HepG2 (cell line): ENCODE data around the gene MEA1. TPM values are rescaled to one million over a fixed set of nuclear protein-coding genes. Genes with fewer than 3 reads are reported as not detected.

Source experiments
- ASH2L ChIP-seq: fragments of 300-600, 200-600 bp; sonication (generic); IDR thresholded peaks from 2 replicates; pipeline ENCODE4 v1.7.0; 2017; ENCODE audit warnings: low read depth, mild to moderate bottlenecking, moderate library complexity, mixed read lengths, low read length; ENCODE audit not compliant: insufficient read length
- ELF4 ChIP-seq: sonication (generic); formaldehyde crosslinking; IDR thresholded peaks from 2 replicates; pipeline ENCODE4 v1.5.0; 2020; ENCODE audit warnings: missing genetic modification reagents, mild to moderate bottlenecking, moderate library complexity, borderline replicate concordance
- HNF4G ChIP-seq, 2 experiments: sonication (generic) in 1 of 2; formaldehyde crosslinking in 1 of 2; IDR thresholded peaks; 2 replicates each; pipeline versions ENCODE4 v1.4.0 to v1.6.1; 2011 to 2020; ENCODE audit warnings: borderline replicate concordance in 2 of 2, low read depth in 2 of 2, mild to moderate bottlenecking in 2 of 2, low read length in 1 of 2, missing genetic modification reagents in 1 of 2, moderate library complexity in 1 of 2
- NFKB2 ChIP-seq: sonication (generic); formaldehyde crosslinking; IDR thresholded peaks from 2 replicates; pipeline ENCODE4 v1.4.0; 2020; ENCODE audit warnings: missing genetic modification reagents, borderline replicate concordance
- RBM39 ChIP-seq: fragments of 200-400 bp; formaldehyde crosslinking; IDR thresholded peaks from one replicate; pipeline ENCODE4 v1.6.1; 2018; ENCODE audit warnings: antibody characterized with exemption, mild to moderate bottlenecking, low read depth, low read length; ENCODE audit not compliant: poor library complexity, severe bottlenecking
- SAFB2 ChIP-seq: sonication (generic); formaldehyde crosslinking; IDR thresholded peaks from 2 replicates; pipeline ENCODE4 v1.5.1; 2020; ENCODE audit warnings: missing genetic modification reagents, low read depth, mild to moderate bottlenecking, borderline replicate concordance
- SOX13 ChIP-seq, 3 experiments: fragments of 450-650 bp in 1 of 3; sonication (generic) in 1 of 3; formaldehyde crosslinking in 1 of 3; IDR thresholded peaks in 2 of 3; conservative IDR thresholded peaks in 1 of 3; 2 replicates each; pipeline versions ENCODE4 v1.5.0 to v1.6.1; 2016 to 2020; ENCODE audit warnings: antibody characterized with exemption in 1 of 3, mild to moderate bottlenecking in 1 of 3, missing compliant biosample characterization in 1 of 3, missing genetic modification reagents in 1 of 3, moderate library complexity in 1 of 3
- SOX6 ChIP-seq, 2 experiments: fragments of 450-650 bp in 1 of 2; sonication (generic) in 1 of 2; formaldehyde crosslinking in 1 of 2; IDR thresholded peaks; 2 replicates each; pipeline versions ENCODE4 v1.4.0 to v1.6.1; 2017 to 2020; ENCODE audit warnings: antibody characterized with exemption in 1 of 2, mild to moderate bottlenecking in 1 of 2, missing genetic modification reagents in 1 of 2
- YEATS2 ChIP-seq: sonication (generic); formaldehyde crosslinking; IDR thresholded peaks from 2 replicates; pipeline ENCODE4 v1.4.0; 2020; ENCODE audit warnings: missing genetic modification reagents, borderline replicate concordance
- ZNF230 ChIP-seq: sonication (generic); formaldehyde crosslinking; IDR thresholded peaks from 2 replicates; pipeline ENCODE4 v1.4.0; 2020; ENCODE audit warnings: mild to moderate bottlenecking, missing genetic modification reagents
- ZNF30 ChIP-seq: sonication (generic); formaldehyde crosslinking; IDR thresholded peaks from 2 replicates; pipeline ENCODE4 v1.5.0; 2020; ENCODE audit warnings: mild to moderate bottlenecking, missing genetic modification reagents
- ZNF318 ChIP-seq: sonication (generic); formaldehyde crosslinking; IDR thresholded peaks from 2 replicates; pipeline ENCODE4 v1.4.0; 2020; ENCODE audit warnings: mild to moderate bottlenecking, missing genetic modification reagents
- ZNF512B ChIP-seq: sonication (generic); formaldehyde crosslinking; IDR thresholded peaks from 2 replicates; pipeline ENCODE4 v1.5.1; 2020; ENCODE audit warnings: missing genetic modification reagents, mild to moderate bottlenecking, borderline replicate concordance
- ZNF660 ChIP-seq: sonication (generic); formaldehyde crosslinking; IDR thresholded peaks from 2 replicates; pipeline ENCODE4 v1.5.1; 2020; ENCODE audit warnings: mild to moderate bottlenecking, low read depth, missing genetic modification reagents, borderline replicate concordance
- ZNF782 ChIP-seq: sonication (generic); formaldehyde crosslinking; IDR thresholded peaks from 2 replicates; pipeline ENCODE4 v1.4.0; 2020; ENCODE audit warnings: missing genetic modification reagents, mild to moderate bottlenecking, borderline replicate concordance
- polyA plus RNA-seq, 8 experiments: library from polyadenylated mRNA; depleted of rRNA in 3 of 8; stranded (reverse) in 7 of 8; unstranded in 1 of 8; fragments of >200 nt; fragmentation: Illumina TruSeq in 4 of 8; extraction: Trizol in 4 of 8; gene quantifications; 2 replicates each; pipeline versions ENCODE4 v1.2.1 to v1.2.3, GENCODE V29; 2011 to 2016; ENCODE audit warnings: low read depth in 4 of 8, missing spikeins in 1 of 8, mixed read lengths in 1 of 8; ENCODE audit not compliant: insufficient read depth in 1 of 8
- total RNA-seq, 5 experiments: library from RNA; depleted of rRNA; stranded (reverse); fragments of >200 nt; fragmentation: Illumina TruSeq; extraction: Trizol; gene quantifications; 2 replicates each; pipeline ENCODE4 v1.2.3, GENCODE V29; 2016; ENCODE audit warnings: low read depth in 1 of 5

MEA1 gene
- total and polyA plus RNA-seq, 2 of the 13 experiments (the other 11 are each of a cell fraction or from before 2014, with no cell fraction given), result 75.6 to 86.2 TPM

GRCh38 chr6:43021270-43022047 is 7.7 kb upstream of the MEA1 start, which contains the start of gene RRP36 (continued):
- no peak for TF ChIP-seq ZNF660
- no peak; the same call in 1 of the 2 replicates for TF ChIP-seq ZNF782 (CRISPR knock-in tag)
- peak; percentile 61; the same call in 1 of the 2 replicates for TF ChIP-seq ZNF230
- TF ChIP-seq NFKB2 (CRISPR knock-in tag), result peak; percentile 50; the same call in 1 of the 2 replicates
- TF ChIP-seq ASH2L, result peak; percentile 44
- TF ChIP-seq ZNF30 (CRISPR knock-in tag), result no peak
- TF ChIP-seq YEATS2 (CRISPR knock-in tag), result peak; percentile 79
- TF ChIP-seq ELF4 (CRISPR knock-in tag), result no peak
- no peak; the same call in 1 of the 2 replicates for TF ChIP-seq HNF4G (IDR thresholded peaks at IDR 0.05; ENCODE audit: borderline replicate concordance, low read depth, low read length)
- TF ChIP-seq HNF4G (CRISPR knock-in tag; IDR thresholded peaks at IDR 0.05; ENCODE audit: borderline replicate concordance, low read depth), result no peak
- TF ChIP-seq SAFB2, result no peak
- peak; percentile 97 for TF ChIP-seq RBM39
- no peak for TF ChIP-seq ZNF512B (CRISPR knock-in tag)
- no peak for TF ChIP-seq SOX6 (IDR thresholded peaks at IDR 0.05)
- TF ChIP-seq SOX6 (CRISPR knock-in tag; IDR thresholded peaks at IDR 0.05), result peak; percentile 66; the same call in 1 of the 2 replicates
- TF ChIP-seq SOX13 (IDR thresholded peaks at IDR 0.05), result no peak
- TF ChIP-seq SOX13 (CRISPR knock-in tag; conservative IDR thresholded peaks at IDR 0.05 in 1 of 2, IDR thresholded peaks at IDR 0.05 in 1 of 2), result peak in 1 of 2 experiments; percentile 31; a peak in 2 of 4 replicates
- TF ChIP-seq ZNF318, result peak; percentile 48; the same call in 1 of the 2 replicates
